ENCODE measurements around the gene PIK3CB.

The PIK3CB gene

GRCh38 chr3:138875096-138875753 is 40.5 kb upstream of the PIK3CB start:
- TF ChIP-seq CTCF (IDR thresholded peaks at IDR 0.05; ENCODE audit: borderline replicate concordance, control extremely low read depth, extremely low read depth, insufficient read depth, missing control alignments) = no peak
- no peak for DNase-seq (ENCODE audit: low spot score)
- in situ Hi-C loops (cut with MboI; ENCODE audit: low sequenced_read_pairs, unreplicated experiment) = no loop called here

GRCh38 chr3:138873471-138874278 is 38.9 kb upstream of the PIK3CB start:
- in situ Hi-C loops (cut with MboI; ENCODE audit: low sequenced_read_pairs, unreplicated experiment) = no loop called here
- DNase-seq (ENCODE audit: low spot score) = no peak
- no peak for TF ChIP-seq CTCF (IDR thresholded peaks at IDR 0.05; ENCODE audit: borderline replicate concordance, control extremely low read depth, extremely low read depth, insufficient read depth, missing control alignments)

- no peak for DNase-seq (ENCODE audit: low spot score)
- in situ Hi-C loops (cut with MboI; ENCODE audit: low sequenced_read_pairs, unreplicated experiment) = no loop called here
- no peak for TF ChIP-seq CTCF (IDR thresholded peaks at IDR 0.05; ENCODE audit: borderline replicate concordance, control extremely low read depth, extremely low read depth, insufficient read depth, missing control alignments)
Measured at GRCh38 chr3:138872632-138873031, 37.9 kb upstream of the PIK3CB start.

GRCh38 chr3:138867996-138868395 is 33.3 kb upstream of the PIK3CB start:
- DNase-seq (ENCODE audit: low spot score) = no peak
- in situ Hi-C loops (cut with MboI; ENCODE audit: low sequenced_read_pairs, unreplicated experiment) = no loop called here
- TF ChIP-seq CTCF (IDR thresholded peaks at IDR 0.05; ENCODE audit: borderline replicate concordance, control extremely low read depth, extremely low read depth, insufficient read depth, missing control alignments) = no peak

- no peak for TF ChIP-seq CTCF (IDR thresholded peaks at IDR 0.05; ENCODE audit: borderline replicate concordance, control extremely low read depth, extremely low read depth, insufficient read depth, missing control alignments)
- in situ Hi-C loops (cut with MboI; ENCODE audit: low sequenced_read_pairs, unreplicated experiment) = no loop called here
- no peak for DNase-seq (ENCODE audit: low spot score)
Measured at GRCh38 chr3:138863776-138864113, 29.0 kb upstream of the PIK3CB start.

GRCh38 chr3:138862924-138863775 is 28.4 kb upstream of the PIK3CB start:
- no peak for DNase-seq (ENCODE audit: low spot score)
- no peak for TF ChIP-seq CTCF (IDR thresholded peaks at IDR 0.05; ENCODE audit: borderline replicate concordance, control extremely low read depth, extremely low read depth, insufficient read depth, missing control alignments)
- in situ Hi-C loops (cut with MboI; ENCODE audit: low sequenced_read_pairs, unreplicated experiment) = no loop called here

All from GM13976 (cell line).